Measurements from ENCODE around the gene VPS72.

Gene VPS72

DNA sequence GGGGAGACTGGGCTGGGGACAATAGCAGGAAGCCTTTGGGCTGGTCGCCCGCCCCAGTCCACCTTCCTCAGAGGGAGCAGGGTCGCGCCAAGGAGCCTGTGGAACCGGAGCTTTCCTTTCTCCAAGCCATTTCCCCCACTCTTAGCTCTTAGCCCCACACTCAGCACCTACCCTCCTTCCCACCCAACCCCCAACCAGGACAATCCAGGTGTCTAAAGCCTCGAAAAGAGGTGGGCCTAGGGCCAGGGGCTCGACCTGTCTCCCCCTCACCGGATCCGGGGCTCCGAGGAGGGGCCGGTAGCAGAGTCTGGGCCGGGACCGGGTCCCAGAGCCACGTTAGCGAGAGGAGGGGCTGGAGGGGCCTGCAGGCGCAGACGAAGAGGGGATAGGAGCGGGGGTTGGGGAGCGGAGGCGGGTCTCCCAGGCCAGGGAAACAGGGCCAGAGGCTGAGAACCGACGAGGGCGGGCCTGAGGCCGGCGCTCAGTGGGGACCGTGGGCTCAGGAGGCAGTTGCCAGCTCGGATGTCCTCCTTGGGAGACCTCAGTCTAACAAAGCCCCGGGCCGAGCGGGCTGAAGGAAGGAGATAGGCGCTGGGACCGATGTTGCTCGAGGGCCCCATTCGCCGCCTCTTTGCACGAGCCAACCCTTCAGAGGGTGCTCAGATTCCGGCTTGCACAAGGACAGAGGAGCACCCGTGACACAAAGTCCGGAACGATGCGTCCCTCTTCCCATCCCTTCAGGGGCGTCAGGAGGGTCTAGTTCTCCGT, 44.5 kb downstream of the VPS72 start:
- H3K4me3 ChIP-seq (ENCODE audit: low read depth, low read length), result peak overlapping the region; percentile 60

DNA sequence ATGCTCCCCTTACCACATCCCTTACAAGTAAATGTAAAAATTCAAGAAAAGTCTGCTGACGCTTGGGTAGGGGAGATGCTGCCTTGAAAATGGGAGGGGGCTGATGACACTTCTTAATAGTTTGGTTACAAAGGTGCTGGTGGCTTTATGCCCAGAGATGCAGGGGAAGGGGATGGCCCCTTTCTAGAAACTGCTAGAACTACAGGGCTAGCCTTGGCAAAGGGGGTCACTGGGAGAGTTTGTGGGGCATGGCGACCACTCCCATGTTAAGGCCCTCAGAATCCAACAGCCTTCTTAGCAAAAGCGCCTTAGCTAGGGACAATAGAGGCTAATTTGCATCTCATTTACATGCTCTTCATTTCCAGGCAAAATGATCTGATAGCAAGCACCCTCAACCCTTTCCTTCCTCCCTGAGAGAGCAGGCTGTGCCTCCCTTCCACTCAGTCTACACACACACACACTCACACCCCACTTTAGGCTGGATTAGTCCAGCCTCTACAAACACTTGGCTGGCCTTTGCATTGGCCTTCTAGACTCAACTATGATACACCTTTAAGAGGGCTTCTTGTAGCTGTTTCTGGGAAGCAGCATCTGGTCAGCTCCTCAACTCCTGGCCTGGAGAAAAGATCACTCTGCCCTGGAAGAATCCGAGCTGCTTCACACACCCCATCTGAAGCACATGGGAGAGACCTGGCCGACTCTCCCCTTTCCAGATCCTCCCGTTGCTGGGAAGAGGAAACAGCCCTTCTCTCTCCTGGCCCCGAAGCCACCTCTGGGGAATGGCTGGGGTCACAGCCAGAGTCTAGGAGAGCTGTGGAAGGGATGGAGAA, 45.3 kb downstream of the VPS72 start:
- H3K4me3 ChIP-seq (ENCODE audit: low read depth, low read length), result no peak overlapping the region
- TF ChIP-seq, protein P1, sequence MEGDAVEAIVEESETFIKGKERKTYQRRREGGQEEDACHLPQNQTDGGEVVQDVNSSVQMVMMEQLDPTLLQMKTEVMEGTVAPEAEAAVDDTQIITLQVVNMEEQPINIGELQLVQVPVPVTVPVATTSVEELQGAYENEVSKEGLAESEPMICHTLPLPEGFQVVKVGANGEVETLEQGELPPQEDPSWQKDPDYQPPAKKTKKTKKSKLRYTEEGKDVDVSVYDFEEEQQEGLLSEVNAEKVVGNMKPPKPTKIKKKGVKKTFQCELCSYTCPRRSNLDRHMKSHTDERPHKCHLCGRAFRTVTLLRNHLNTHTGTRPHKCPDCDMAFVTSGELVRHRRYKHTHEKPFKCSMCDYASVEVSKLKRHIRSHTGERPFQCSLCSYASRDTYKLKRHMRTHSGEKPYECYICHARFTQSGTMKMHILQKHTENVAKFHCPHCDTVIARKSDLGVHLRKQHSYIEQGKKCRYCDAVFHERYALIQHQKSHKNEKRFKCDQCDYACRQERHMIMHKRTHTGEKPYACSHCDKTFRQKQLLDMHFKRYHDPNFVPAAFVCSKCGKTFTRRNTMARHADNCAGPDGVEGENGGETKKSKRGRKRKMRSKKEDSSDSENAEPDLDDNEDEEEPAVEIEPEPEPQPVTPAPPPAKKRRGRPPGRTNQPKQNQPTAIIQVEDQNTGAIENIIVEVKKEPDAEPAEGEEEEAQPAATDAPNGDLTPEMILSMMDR (IDR thresholded peaks at IDR 0.05; ENCODE audit: borderline replicate concordance, insufficient read depth, low read depth, low read length), result no peak

More for the DNA sequence above, 44.5 kb downstream of the VPS72 start:
- TF ChIP-seq, protein P1 (IDR thresholded peaks at IDR 0.05; ENCODE audit: borderline replicate concordance, insufficient read depth, low read depth, low read length), result no peak

DNA sequence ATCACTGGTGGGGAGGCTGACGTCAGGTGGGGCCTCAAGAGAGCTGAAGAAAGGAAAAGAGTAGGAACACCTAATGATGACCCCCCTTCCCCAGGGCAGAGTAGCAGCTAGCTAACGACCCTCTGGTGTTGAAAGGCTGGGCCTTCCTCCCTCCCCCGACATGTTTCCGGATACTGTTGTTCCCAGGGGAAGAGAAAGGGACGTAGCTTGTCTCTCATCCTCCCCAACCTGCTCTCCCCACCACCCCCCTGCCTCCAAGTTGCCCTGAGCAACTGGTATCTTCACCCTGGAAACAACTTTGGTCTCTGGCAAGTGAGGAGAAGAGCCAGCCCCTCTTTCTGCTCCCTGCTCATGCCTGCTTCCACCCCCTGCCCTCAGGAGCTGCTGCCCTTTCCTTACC, 46.0 kb downstream of the VPS72 start:
- TF ChIP-seq, protein P1 (IDR thresholded peaks at IDR 0.05; ENCODE audit: borderline replicate concordance, insufficient read depth, low read depth, low read length), result no peak
- no peak overlapping the region for H3K4me3 ChIP-seq (ENCODE audit: low read depth, low read length)

DNA sequence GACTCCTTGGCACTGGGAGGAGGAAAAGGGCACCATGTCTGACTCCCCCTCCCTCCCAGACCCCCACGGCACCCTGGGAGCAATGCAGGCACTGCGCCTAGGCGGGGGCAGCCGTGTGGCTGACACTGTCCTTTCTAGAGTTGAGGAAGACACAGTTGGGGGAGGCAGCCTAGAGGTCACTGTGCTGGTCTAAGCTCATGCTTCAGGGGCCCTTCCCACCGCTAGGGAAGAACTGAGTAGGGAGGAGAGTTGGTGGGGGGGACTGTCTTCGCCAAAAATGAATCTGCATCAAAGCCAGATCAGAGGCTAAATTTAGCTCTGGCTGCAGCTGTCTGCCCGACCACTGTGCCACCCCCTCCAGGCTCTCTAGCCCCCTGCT, 47.0 kb downstream of the VPS72 start:
- TF ChIP-seq, protein P1 (IDR thresholded peaks at IDR 0.05; ENCODE audit: borderline replicate concordance, insufficient read depth, low read depth, low read length), result no peak
- H3K4me3 ChIP-seq (ENCODE audit: low read depth, low read length), result no peak overlapping the region

DNA sequence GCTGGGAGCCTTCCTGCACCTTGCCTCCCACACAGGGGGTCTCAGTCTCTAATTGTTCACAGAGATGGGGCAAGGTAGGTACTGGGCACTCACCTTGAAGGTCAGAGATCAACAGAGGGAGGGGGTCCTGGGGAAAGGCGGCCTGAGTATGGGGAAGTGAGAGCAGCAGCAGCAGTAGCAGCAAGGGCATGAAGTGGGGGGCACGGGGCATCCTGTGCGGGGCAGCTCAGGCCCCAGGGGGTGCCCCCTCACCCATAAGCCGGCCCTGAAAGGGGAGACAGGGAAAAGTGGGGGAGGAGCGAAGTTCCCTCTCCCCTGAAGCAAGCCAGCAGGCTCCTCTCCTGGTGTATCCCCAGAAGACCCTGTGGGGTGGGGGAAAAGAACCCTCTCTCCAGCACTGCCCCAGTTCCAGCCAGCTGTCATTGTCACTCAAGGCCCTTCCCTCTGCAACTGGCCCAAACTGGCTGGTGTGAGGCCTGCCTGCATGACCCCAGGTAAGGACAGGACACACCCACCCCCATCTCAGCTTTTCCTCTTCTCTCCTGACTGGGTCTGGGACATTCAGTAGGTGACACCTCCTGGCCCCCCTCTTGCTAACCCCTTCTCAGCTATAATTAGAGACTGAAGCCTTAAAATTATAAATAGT, 47.5 kb downstream of the VPS72 start:
- TF ChIP-seq, protein P1 (IDR thresholded peaks at IDR 0.05; ENCODE audit: borderline replicate concordance, insufficient read depth, low read depth, low read length), result no peak
- H3K4me3 ChIP-seq (ENCODE audit: low read depth, low read length), result no peak overlapping the region

DNA sequence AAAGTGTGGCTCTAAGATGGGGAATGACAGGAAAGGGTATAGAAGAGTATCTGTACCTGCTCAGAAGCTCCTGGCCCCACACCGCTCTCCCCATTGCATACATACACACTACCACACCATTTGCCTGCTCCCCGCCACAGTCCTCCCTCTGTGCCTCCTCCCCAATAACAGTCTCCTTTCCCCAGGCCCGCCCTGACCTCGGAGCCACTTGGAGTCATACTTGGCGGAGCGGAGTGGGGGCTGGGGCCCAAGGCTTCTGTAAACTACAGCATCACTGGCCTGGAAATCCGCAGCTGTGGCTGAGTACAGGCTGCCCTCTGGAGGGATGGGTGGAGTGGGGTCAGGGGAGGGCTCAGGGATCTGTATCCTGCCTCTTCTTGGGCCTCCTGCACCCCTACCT, 52.2 kb downstream of the VPS72 start:
- TF ChIP-seq, protein P1 (IDR thresholded peaks at IDR 0.05; ENCODE audit: borderline replicate concordance, insufficient read depth, low read depth, low read length), result no peak
- H3K4me3 ChIP-seq (ENCODE audit: low read depth, low read length), result no peak overlapping the region
